Keratinocyte (primary cell): ENCODE data around the gene NCOA4.

ENCODE experiments used
- CTCF ChIP-seq, 3 experiments: IDR thresholded peaks in 1 of 3; conservative IDR thresholded peaks in 1 of 3; optimal IDR thresholded peaks in 1 of 3; 2 replicates in 2 of 3; 3 replicates in 1 of 3; pipeline versions ENCODE3 to v1.5.1; 2011; ENCODE audit warnings: low read length in 3 of 3, mild to moderate bottlenecking in 3 of 3, moderate library complexity in 2 of 3, control low read depth in 1 of 3, inconsistent platforms in 1 of 3; ENCODE audit not compliant: insufficient read depth in 2 of 3; ENCODE audit errors: extremely low read depth in 1 of 3
- EZH2 ChIP-seq: IDR thresholded peaks from one replicate; pipeline ENCODE4 v1.6.1; 2012; ENCODE audit warnings: inconsistent platforms, mild to moderate bottlenecking, low read length, moderate library complexity

- TF ChIP-seq CTCF (optimal IDR thresholded peaks at IDR 0.05 in 1 of 3, IDR thresholded peaks at IDR 0.05 in 1 of 3, conservative IDR thresholded peaks at IDR 0.05 in 1 of 3; ENCODE audit: extremely low read depth in 1 of 3, insufficient read depth in 2 of 3, low read length in 3 of 3): no peak
- TF ChIP-seq EZH2: no peak
These were observed 17.7 kb downstream of the NCOA4 start for GRCh38 chr10:46012746-46013145.
